ENCODE measurements around the gene CNN2.

GRCh38 chr19:1085053-1085658 is 58.7 kb downstream of the CNN2 start:
- TF ChIP-seq CTCF (IDR thresholded peaks at IDR 0.05) (no peak), POLR2A (IDR thresholded peaks at IDR 0.05) (no peak)
